Mucosa of stomach (tissue), 1 donor: Measurements from ENCODE around the gene DYNLRB2.

Experiments
- H3K27me3 ChIP-seq: one replicate; pipeline ENCODE4 v1.7.0; 2013; ENCODE audit warnings: mild to moderate bottlenecking, low read length; ENCODE audit not compliant: control insufficient read depth, insufficient read depth
- H3K36me3 ChIP-seq: one replicate; pipeline ENCODE4 v1.7.0; 2013; ENCODE audit warnings: low read length; ENCODE audit not compliant: control insufficient read depth, insufficient read depth
- H3K4me1 ChIP-seq: one replicate; pipeline ENCODE4 v1.7.0; 2013; ENCODE audit warnings: mild to moderate bottlenecking, low read length; ENCODE audit not compliant: control insufficient read depth, insufficient read depth
- H3K4me3 ChIP-seq: one replicate; pipeline ENCODE4 v1.7.0; 2013; ENCODE audit warnings: low read length
- H3K9ac ChIP-seq: one replicate; pipeline ENCODE4 v1.7.0; 2013; ENCODE audit warnings: mild to moderate bottlenecking, low read length, moderate library complexity
- H3K9me3 ChIP-seq: one replicate; pipeline ENCODE4 v1.7.0; 2013; ENCODE audit warnings: mild to moderate bottlenecking, low read length, moderate library complexity; ENCODE audit not compliant: control insufficient read depth
- donor health status: Pancreatic carcinoma.

Gene DYNLRB2

GRCh38 chr16:80586476-80586875, 45.7 kb downstream of the DYNLRB2 start:
- Histone ChIP-seq H3K4me1 (no peaks in the 10 kb centered on the region), H3K9ac (no peak overlapping the region), H3K4me3 (no peak overlapping the region), H3K27me3 (peaks cover 2% of the 10 kb centered on the region), H3K9me3 (no peaks in the 10 kb centered on the region), H3K36me3 (no peaks in the 10 kb centered on the region)

DNA sequence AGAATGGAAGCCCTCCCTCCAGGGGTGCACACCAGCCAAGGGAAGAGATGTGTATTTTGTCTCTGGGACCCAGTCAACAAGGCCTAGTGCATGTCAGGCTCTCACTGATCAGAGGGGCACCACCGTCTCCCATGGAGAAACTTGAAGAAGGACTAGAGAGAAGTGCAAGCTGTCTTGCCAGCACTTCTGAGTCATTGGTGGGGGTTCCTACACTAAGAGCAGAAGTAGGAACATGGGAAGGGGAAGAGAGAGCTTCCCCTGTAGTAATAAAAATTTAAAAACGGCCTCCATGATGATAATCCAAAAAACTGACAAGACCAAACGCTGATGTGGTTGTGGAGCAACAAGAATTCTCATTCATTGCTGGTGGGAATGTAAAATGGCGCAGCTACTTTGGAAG, 46.3 kb downstream of the DYNLRB2 start:
- H3K4me1 ChIP-seq, result no peaks in the 10 kb centered on the region
- H3K36me3 ChIP-seq, result no peaks in the 10 kb centered on the region
- H3K9me3 ChIP-seq, result no peaks in the 10 kb centered on the region
- no peak overlapping the region for H3K4me3 ChIP-seq
- H3K27me3 ChIP-seq, result peaks cover 2% of the 10 kb centered on the region
- no peak overlapping the region for H3K9ac ChIP-seq

DNA sequence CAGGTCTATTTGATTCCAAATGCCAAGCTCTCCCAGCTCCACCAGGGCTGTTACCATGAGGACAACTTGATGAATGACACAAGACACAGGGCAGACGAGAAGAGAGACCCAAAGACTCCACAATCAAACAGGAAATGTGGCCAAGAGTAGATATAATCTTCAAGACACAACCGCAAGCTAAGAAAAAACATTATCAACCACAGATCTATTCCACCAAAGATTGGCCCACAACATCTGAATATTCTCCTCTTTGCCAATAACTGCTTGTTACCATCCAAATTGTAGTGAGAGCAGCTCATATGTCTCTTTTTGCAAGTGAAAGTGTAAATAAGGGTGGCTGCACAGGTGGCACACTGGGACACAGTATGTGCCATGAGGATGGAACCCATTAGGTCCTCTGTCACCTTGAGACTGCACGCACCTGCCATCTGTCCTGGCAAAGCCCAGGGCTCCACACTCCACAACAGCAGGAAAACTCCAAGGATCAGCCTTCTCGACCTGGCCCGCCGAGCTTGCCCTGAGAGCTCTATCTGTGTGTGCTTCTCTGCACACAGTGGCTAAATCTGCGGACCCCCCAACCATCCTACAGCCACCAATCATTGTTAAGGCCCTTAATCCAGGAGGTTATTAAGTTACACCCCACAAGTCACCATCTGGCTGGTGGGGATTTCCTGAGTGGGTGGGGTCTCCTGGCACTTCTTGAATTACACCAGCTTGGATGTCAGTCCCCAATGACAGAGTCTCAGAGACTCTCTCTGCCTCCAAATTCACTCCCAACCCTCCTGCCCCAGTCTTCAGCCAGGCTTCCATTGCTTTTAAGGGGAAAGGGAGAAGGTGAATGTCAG, 50.5 kb downstream of the DYNLRB2 start:
- no peak overlapping the region for H3K9ac ChIP-seq
- no peaks in the 10 kb centered on the region for H3K4me1 ChIP-seq
- no peak overlapping the region for H3K4me3 ChIP-seq
- H3K36me3 ChIP-seq, result no peaks in the 10 kb centered on the region
- no peaks in the 10 kb centered on the region for H3K27me3 ChIP-seq
- no peaks in the 10 kb centered on the region for H3K9me3 ChIP-seq

GRCh38 chr16:80592273-80592672, 51.5 kb downstream of the DYNLRB2 start:
- no peaks in the 10 kb centered on the region for H3K9me3 ChIP-seq
- H3K9ac ChIP-seq, result no peak overlapping the region
- H3K36me3 ChIP-seq, result no peaks in the 10 kb centered on the region
- no peaks in the 10 kb centered on the region for H3K4me1 ChIP-seq
- no peaks in the 10 kb centered on the region for H3K27me3 ChIP-seq
- no peak overlapping the region for H3K4me3 ChIP-seq

DNA sequence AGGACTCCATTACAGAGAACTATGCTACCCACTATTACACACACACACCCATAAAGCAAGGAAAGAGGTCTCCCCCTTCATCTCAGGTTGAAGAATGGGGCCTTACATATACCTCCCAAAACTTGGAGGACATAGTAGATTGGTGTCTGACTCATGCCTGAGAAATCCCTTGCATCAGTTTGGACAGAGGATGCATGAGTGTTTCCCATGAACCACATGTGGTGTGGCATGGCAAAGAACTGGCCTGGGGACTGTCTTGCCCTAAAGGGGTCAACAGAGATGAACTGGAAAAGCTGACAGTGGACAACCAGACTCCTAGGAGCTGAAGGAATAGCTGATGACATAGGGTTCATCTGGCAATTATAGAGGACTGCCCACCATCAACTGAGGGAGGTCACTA, 54.0 kb downstream of the DYNLRB2 start:
- Histone ChIP-seq H3K27me3 (no peaks in the 10 kb centered on the region), H3K9ac (no peak overlapping the region)

GRCh38 chr16:80596507-80597207, 55.9 kb downstream of the DYNLRB2 start:
- Histone ChIP-seq H3K36me3 (no peaks in the 10 kb centered on the region), H3K9ac (no peak overlapping the region), H3K9me3 (no peaks in the 10 kb centered on the region), H3K4me3 (no peak overlapping the region), H3K4me1 (no peaks in the 10 kb centered on the region), H3K27me3 (no peaks in the 10 kb centered on the region)

More for the DNA sequence above, 54.0 kb downstream of the DYNLRB2 start:
- no peak overlapping the region for H3K4me3 ChIP-seq
- H3K36me3 ChIP-seq, result no peaks in the 10 kb centered on the region
- no peaks in the 10 kb centered on the region for H3K4me1 ChIP-seq
- H3K9me3 ChIP-seq, result no peaks in the 10 kb centered on the region

- no peak overlapping the region for H3K4me3 ChIP-seq
- H3K9me3 ChIP-seq, result no peaks in the 10 kb centered on the region
- no peaks in the 10 kb centered on the region for H3K27me3 ChIP-seq
- H3K9ac ChIP-seq, result no peak overlapping the region
- no peaks in the 10 kb centered on the region for H3K36me3 ChIP-seq
- H3K4me1 ChIP-seq, result no peaks in the 10 kb centered on the region
Measured at GRCh38 chr16:80599466-80599865, 58.7 kb downstream of the DYNLRB2 start.
